AG09319 (cell line): ENCODE measurements around the gene HMGCS2.

Experiments
- DNase-seq: peaks from one replicate; pipeline ENCODE4 v3.0.0-alpha.2; 2010; ENCODE audit warnings: low read depth; ENCODE audit errors: extremely low read depth
- CTCF ChIP-seq: IDR thresholded peaks from 2 replicates; pipeline ENCODE4 v1.5.1; 2011; ENCODE audit warnings: low read depth, mild to moderate bottlenecking, inconsistent platforms, low read length, moderate library complexity

Gene HMGCS2

GRCh38 chr1:119729044-119729443 lies 39.7 kb downstream of the HMGCS2 start:
- no peak for TF ChIP-seq CTCF
- no peak for DNase-seq

GRCh38 chr1:119727991-119728390 lies 40.7 kb downstream of the HMGCS2 start:
- no peak for DNase-seq
- no peak for TF ChIP-seq CTCF

GRCh38 chr1:119725626-119726025 lies 43.1 kb downstream of the HMGCS2 start:
- DNase-seq = no peak
- no peak for TF ChIP-seq CTCF

- DNase-seq = no peak
- TF ChIP-seq CTCF = no peak
These were observed 44.0 kb downstream of the HMGCS2 start for GRCh38 chr1:119724611-119725218.

- no peak for TF ChIP-seq CTCF
- no peak for DNase-seq
These were observed 46.8 kb downstream of the HMGCS2 start for GRCh38 chr1:119721896-119722295.

- no peak for DNase-seq
- no peak for TF ChIP-seq CTCF
These were observed 47.8 kb downstream of the HMGCS2 start for GRCh38 chr1:119720866-119721440.

GRCh38 chr1:119718972-119719371 lies 49.7 kb downstream of the HMGCS2 start:
- no peak for DNase-seq
- TF ChIP-seq CTCF = no peak
